DND-41 (cell line): ENCODE results near the gene CD70.
"Not testable (repeated sequence)": the region's sequence is repeated elsewhere in the genome, so short reads cannot be mapped to it uniquely, and the experiment has no call there.

Source experiments
- ATAC-seq: fragments of 200-7000 bp; cut with Tn5 transposase; 3 replicates; pipeline ENCODE4 v1.9.1; 2021; ENCODE audit warnings: low read depth; ENCODE audit not compliant: insufficient read depth
- DNase-seq: peaks from one replicate; pipeline ENCODE4 v3.0.0-alpha.2; 2020
- H2AFZ ChIP-seq: 2 replicates; pipeline ENCODE4 v1.6.0; 2012; ENCODE audit warnings: low read depth, low read length
- H3K27ac ChIP-seq: 2 replicates; pipeline ENCODE4 v1.5.1; 2012; ENCODE audit warnings: low read length, inconsistent platforms
- H3K27me3 ChIP-seq: fragments of 200-600 bp; sonication (generic); 2 replicates; pipeline ENCODE4 v1.6.0; 2012; ENCODE audit warnings: low read length, mild to moderate bottlenecking, inconsistent platforms; ENCODE audit not compliant: insufficient read depth, poor library complexity
- H3K36me3 ChIP-seq: 2 replicates; pipeline ENCODE4 v1.5.1; 2012; ENCODE audit warnings: low read length, inconsistent platforms; ENCODE audit not compliant: insufficient read depth
- H3K4me1 ChIP-seq: 2 replicates; pipeline ENCODE4 v1.5.1; 2012; ENCODE audit warnings: mild to moderate bottlenecking, low read length; ENCODE audit not compliant: insufficient read depth
- H3K4me2 ChIP-seq: 2 replicates; pipeline ENCODE4 v1.6.0; 2012; ENCODE audit warnings: mild to moderate bottlenecking, moderate library complexity, low read length, inconsistent platforms; ENCODE audit not compliant: insufficient read depth
- H3K4me3 ChIP-seq, 2 experiments: fragments of 200-600 bp in 1 of 2; shearing (Covaris generic) in 1 of 2; 2 replicates each; pipeline ENCODE4 v1.5.1; 2012 to 2016; ENCODE audit warnings: inconsistent platforms in 2 of 2, low read length in 2 of 2, mild to moderate bottlenecking in 2 of 2, low read depth in 1 of 2, moderate library complexity in 1 of 2
- H3K79me2 ChIP-seq: 2 replicates; pipeline ENCODE4 v1.6.0; 2012; ENCODE audit warnings: low read length, inconsistent platforms; ENCODE audit not compliant: insufficient read depth
- H3K9ac ChIP-seq: 2 replicates; pipeline ENCODE4 v1.6.0; 2012; ENCODE audit warnings: low read depth, mild to moderate bottlenecking, inconsistent platforms, low read length, moderate library complexity
- H3K9me3 ChIP-seq: 2 replicates; pipeline ENCODE4 v1.5.1; 2012; ENCODE audit warnings: low read length, moderate library complexity, mild to moderate bottlenecking, inconsistent platforms; ENCODE audit not compliant: insufficient read depth, severe bottlenecking
- H4K20me1 ChIP-seq: 2 replicates; pipeline ENCODE4 v1.6.0; 2012; ENCODE audit warnings: low read length; ENCODE audit not compliant: insufficient read depth
- CTCF ChIP-seq: IDR thresholded peaks from 2 replicates; pipeline ENCODE4 v1.5.1; 2012; ENCODE audit warnings: borderline replicate concordance, low read length, moderate library complexity, mild to moderate bottlenecking; ENCODE audit not compliant: poor library complexity, severe bottlenecking; ENCODE audit errors: extremely low read depth
- EZH2 ChIP-seq: IDR thresholded peaks from 3 replicates; pipeline ENCODE4 v1.6.1; 2012; ENCODE audit warnings: borderline replicate concordance, low read depth, mild to moderate bottlenecking, moderate library complexity, low read length, inconsistent platforms; ENCODE audit not compliant: severe bottlenecking

The CD70 gene

GRCh38 chr19:6632747-6633455 lies 42.0 kb upstream of the CD70 start:
- Histone ChIP-seq H3K4me2 (peak overlapping the region; percentile 45; the same call in 1 of the 2 replicates), H2AFZ (0 out of 2 replicates have a peak overlapping the region, but pooled peaks have one; percentile 38)
- DNase-seq = peak; percentile 55
- not testable (repeated sequence) for H3K36me3 ChIP-seq, H3K27ac ChIP-seq, H3K79me2 ChIP-seq, H3K9ac ChIP-seq, H3K27me3 ChIP-seq, H3K4me1 ChIP-seq, H3K4me3 ChIP-seq, ATAC-seq, H4K20me1 ChIP-seq, H3K9me3 ChIP-seq
- TF ChIP-seq CTCF = peak; percentile 67

GRCh38 chr19:6632002-6632621 lies 41.2 kb upstream of the CD70 start:
- H3K4me3 ChIP-seq = no peak overlapping the region
- no peak overlapping the region for H3K9ac ChIP-seq
- DNase-seq (peak; percentile 84), ATAC-seq (peak; percentile 82)
- H3K79me2 ChIP-seq = no peaks in the 10 kb centered on the region
- no peaks in the 10 kb centered on the region for H3K27me3 ChIP-seq
- TF ChIP-seq CTCF (peak; percentile 80), EZH2 (no peak)
- no peaks in the 10 kb centered on the region for H3K9me3 ChIP-seq
- no peaks in the 10 kb centered on the region for H3K36me3 ChIP-seq
- peaks cover 8% of the 10 kb centered on the region for H3K4me1 ChIP-seq
- H3K27ac ChIP-seq = no peak overlapping the region
- H3K4me2 ChIP-seq = no peak overlapping the region
- H4K20me1 ChIP-seq = no peaks in the 10 kb centered on the region
- peak overlapping the region; percentile 33; the same call in 1 of the 2 replicates for H2AFZ ChIP-seq

GRCh38 chr19:6626764-6627163 lies 35.8 kb upstream of the CD70 start:
- TF ChIP-seq CTCF (no peak), EZH2 (no peak)
- no peak overlapping the region for H3K9ac ChIP-seq
- no peak overlapping the region for H3K27ac ChIP-seq
- no peak overlapping the region for H3K4me2 ChIP-seq
- no peaks in the 10 kb centered on the region for H3K36me3 ChIP-seq
- peaks cover under 1% of the 10 kb centered on the region; the same call in 1 of the 2 replicates for H3K4me1 ChIP-seq
- H3K9me3 ChIP-seq = peaks cover 9% of the 10 kb centered on the region
- no peak for DNase-seq
- H4K20me1 ChIP-seq = no peaks in the 10 kb centered on the region
- H2AFZ ChIP-seq = no peak overlapping the region
- no peak overlapping the region for H3K4me3 ChIP-seq
- no peaks in the 10 kb centered on the region for H3K79me2 ChIP-seq
- ATAC-seq = no peak
- H3K27me3 ChIP-seq = no peaks in the 10 kb centered on the region
